IPS-20b (cell line): ENCODE results near the gene BICC1.

ENCODE experiments used
- H3K27ac ChIP-seq: one replicate; pipeline ENCODE4 v1.5.1; 2013; ENCODE audit warnings: low read length
- H3K27me3 ChIP-seq: 2 replicates; pipeline ENCODE4 v1.6.1; 2013; ENCODE audit warnings: mild to moderate bottlenecking, low read length, inconsistent platforms; ENCODE audit not compliant: insufficient read depth
- H3K36me3 ChIP-seq: 2 replicates; pipeline ENCODE4 v1.6.1; 2013; ENCODE audit warnings: low read depth, mild to moderate bottlenecking, inconsistent platforms, low read length, moderate library complexity; ENCODE audit not compliant: insufficient read depth
- H3K4me1 ChIP-seq: 2 replicates; pipeline ENCODE4 v1.6.1; 2013; ENCODE audit warnings: mild to moderate bottlenecking, control low read depth, inconsistent platforms, low read length, moderate library complexity; ENCODE audit not compliant: insufficient read depth
- H3K4me3 ChIP-seq: 2 replicates; pipeline ENCODE4 v1.5.1; 2013; ENCODE audit warnings: mild to moderate bottlenecking, low read length, inconsistent platforms
- H3K9ac ChIP-seq: 2 replicates; pipeline ENCODE4 v1.6.1; 2013; ENCODE audit warnings: low read depth, mild to moderate bottlenecking, inconsistent platforms, low read length, moderate library complexity
- H3K9me3 ChIP-seq: 2 replicates; pipeline ENCODE4 v1.6.1; 2013; ENCODE audit warnings: mild to moderate bottlenecking, low read depth, low read length, inconsistent platforms; ENCODE audit not compliant: insufficient read depth

Gene BICC1

DNA sequence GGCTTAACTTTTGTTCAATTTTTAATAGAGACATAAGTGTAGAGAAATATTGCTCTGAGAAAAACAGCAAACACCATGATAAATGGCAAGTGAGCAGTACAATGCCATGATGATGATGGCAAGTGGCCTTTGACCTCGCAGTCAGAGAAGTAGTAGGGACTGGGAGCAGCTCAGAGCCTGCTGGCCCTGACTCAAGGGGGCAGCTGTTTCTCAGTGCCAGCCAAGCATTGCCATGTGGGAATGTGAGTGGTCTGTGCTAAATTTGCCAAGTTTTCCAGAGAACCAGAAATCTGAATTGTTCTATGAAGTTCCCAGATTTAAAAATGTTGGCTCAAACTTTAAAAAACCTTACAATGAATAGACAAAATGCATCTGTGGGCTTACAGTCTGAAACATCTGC lies 187.9 kb downstream of the BICC1 start:
- Histone ChIP-seq H3K9me3 (no peaks in the 10 kb centered on the region), H3K9ac (no peak overlapping the region), H3K4me1 (peaks cover 10% of the 10 kb centered on the region; the same call in 1 of the 2 replicates), H3K4me3 (no peak overlapping the region), H3K27ac (no peak overlapping the region), H3K36me3 (no peaks in the 10 kb centered on the region), H3K27me3 (no peaks in the 10 kb centered on the region)

GRCh38 chr10:58701405-58702135 lies 188.9 kb downstream of the BICC1 start:
- H3K27me3 ChIP-seq, result no peaks in the 10 kb centered on the region
- no peak overlapping the region for H3K27ac ChIP-seq
- H3K4me1 ChIP-seq, result peaks cover 9% of the 10 kb centered on the region; the same call in 1 of the 2 replicates
- no peaks in the 10 kb centered on the region for H3K9me3 ChIP-seq
- H3K4me3 ChIP-seq, result no peak overlapping the region
- H3K36me3 ChIP-seq, result no peaks in the 10 kb centered on the region
- no peak overlapping the region for H3K9ac ChIP-seq

GRCh38 chr10:58704226-58704625 lies 191.6 kb downstream of the BICC1 start:
- Histone ChIP-seq H3K4me3 (no peak overlapping the region), H3K9ac (no peak overlapping the region), H3K36me3 (no peaks in the 10 kb centered on the region), H3K4me1 (peaks cover 4% of the 10 kb centered on the region; the same call in 1 of the 2 replicates), H3K9me3 (no peaks in the 10 kb centered on the region), H3K27ac (no peak overlapping the region), H3K27me3 (no peaks in the 10 kb centered on the region)

- H3K4me3 ChIP-seq, result no peak overlapping the region
- H3K36me3 ChIP-seq, result no peaks in the 10 kb centered on the region
- no peak overlapping the region for H3K27ac ChIP-seq
- H3K9me3 ChIP-seq, result no peaks in the 10 kb centered on the region
- no peak overlapping the region for H3K9ac ChIP-seq
- H3K4me1 ChIP-seq, result peaks cover 4% of the 10 kb centered on the region; the same call in 1 of the 2 replicates
- no peaks in the 10 kb centered on the region for H3K27me3 ChIP-seq
These were observed 192.0 kb downstream of the BICC1 start for GRCh38 chr10:58704671-58705141.

- Histone ChIP-seq H3K36me3 (no peaks in the 10 kb centered on the region), H3K9me3 (no peaks in the 10 kb centered on the region), H3K9ac (no peak overlapping the region), H3K4me1 (peaks cover 4% of the 10 kb centered on the region; the same call in 1 of the 2 replicates), H3K27me3 (no peaks in the 10 kb centered on the region), H3K4me3 (no peak overlapping the region), H3K27ac (no peak overlapping the region)
These were observed 194.2 kb downstream of the BICC1 start for GRCh38 chr10:58706836-58707235.

GRCh38 chr10:58712141-58712540 lies 199.5 kb downstream of the BICC1 start:
- Histone ChIP-seq H3K27ac (no peak overlapping the region), H3K9ac (no peak overlapping the region), H3K4me1 (no peaks in the 10 kb centered on the region)

DNA sequence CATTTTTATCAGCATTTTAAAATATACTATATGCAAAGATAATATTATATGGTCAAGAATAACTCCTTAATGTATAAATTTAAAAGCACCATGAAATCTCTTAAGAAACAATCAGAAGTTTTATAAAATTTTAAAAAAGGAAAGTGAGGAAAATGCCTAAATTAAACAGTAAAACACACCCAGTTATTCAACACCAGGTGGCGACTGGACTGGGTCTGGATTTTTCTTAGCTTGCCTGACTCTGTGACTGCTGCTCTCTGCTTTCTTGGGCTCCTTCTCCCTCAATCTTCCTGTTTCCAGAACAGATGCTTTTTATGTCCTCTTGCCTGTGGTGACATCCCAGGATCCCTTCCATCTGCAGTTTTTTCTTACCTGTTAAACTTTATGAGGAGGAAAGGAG lies 200.3 kb downstream of the BICC1 start:
- Histone ChIP-seq H3K27me3 (no peaks in the 10 kb centered on the region), H3K9me3 (no peaks in the 10 kb centered on the region), H3K27ac (no peak overlapping the region), H3K4me3 (no peak overlapping the region), H3K9ac (no peak overlapping the region), H3K36me3 (no peaks in the 10 kb centered on the region), H3K4me1 (no peaks in the 10 kb centered on the region)

More at GRCh38 chr10:58712141-58712540, 199.5 kb downstream of the BICC1 start:
- H3K4me3 ChIP-seq, result no peak overlapping the region
- no peaks in the 10 kb centered on the region for H3K36me3 ChIP-seq
- no peaks in the 10 kb centered on the region for H3K9me3 ChIP-seq
- H3K27me3 ChIP-seq, result no peaks in the 10 kb centered on the region

- no peaks in the 10 kb centered on the region for H3K27me3 ChIP-seq
- no peaks in the 10 kb centered on the region for H3K9me3 ChIP-seq
- H3K4me1 ChIP-seq, result no peaks in the 10 kb centered on the region
- no peak overlapping the region for H3K27ac ChIP-seq
- H3K4me3 ChIP-seq, result no peak overlapping the region
- H3K9ac ChIP-seq, result no peak overlapping the region
- no peaks in the 10 kb centered on the region for H3K36me3 ChIP-seq
These were observed 201.7 kb downstream of the BICC1 start for GRCh38 chr10:58714409-58714808.

- Histone ChIP-seq H3K27me3 (no peaks in the 10 kb centered on the region), H3K36me3 (no peaks in the 10 kb centered on the region), H3K9me3 (no peaks in the 10 kb centered on the region), H3K9ac (no peak overlapping the region), H3K27ac (no peak overlapping the region), H3K4me3 (no peak overlapping the region), H3K4me1 (no peaks in the 10 kb centered on the region)
These were observed 202.4 kb downstream of the BICC1 start for GRCh38 chr10:58715061-58715460.

- Histone ChIP-seq H3K4me3 (no peak overlapping the region), H3K9me3 (no peaks in the 10 kb centered on the region), H3K36me3 (no peaks in the 10 kb centered on the region), H3K27me3 (no peaks in the 10 kb centered on the region), H3K27ac (no peak overlapping the region), H3K9ac (no peak overlapping the region), H3K4me1 (no peaks in the 10 kb centered on the region)
These were observed 205.9 kb downstream of the BICC1 start for GRCh38 chr10:58718596-58718995.

DNA sequence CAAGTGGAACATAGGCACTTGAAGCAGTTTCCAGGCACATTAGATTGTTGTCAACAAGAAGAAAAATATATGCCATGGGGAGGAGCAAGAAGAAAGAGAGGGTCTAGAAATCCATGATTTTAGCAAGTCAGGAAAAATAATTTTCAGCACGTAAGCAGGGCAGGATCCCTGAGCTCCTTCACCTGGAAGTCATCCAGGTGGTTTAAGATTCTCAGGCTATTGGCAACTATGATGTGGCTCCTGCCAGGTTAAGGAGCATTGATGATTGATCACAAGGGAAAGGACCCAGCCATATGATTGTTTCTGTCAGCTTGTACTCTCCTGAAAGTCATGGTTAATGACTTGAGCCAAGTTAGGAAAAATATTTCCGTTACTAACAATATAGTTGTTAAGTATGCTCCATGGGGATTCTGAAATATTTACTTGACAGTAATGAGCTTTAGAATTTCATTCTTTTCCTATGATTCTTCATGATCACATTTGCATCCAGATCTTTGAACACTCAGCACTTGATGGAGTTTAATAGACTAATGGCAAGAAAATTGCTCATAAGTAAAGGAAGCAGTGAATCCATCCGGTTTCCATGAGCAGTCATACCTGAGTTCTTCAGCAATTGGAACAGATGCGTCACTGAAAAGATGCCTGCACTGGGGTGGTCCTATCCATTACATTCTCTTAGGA lies 209.1 kb downstream of the BICC1 start:
- Histone ChIP-seq H3K36me3 (no peaks in the 10 kb centered on the region), H3K27ac (no peak overlapping the region), H3K9ac (no peak overlapping the region), H3K9me3 (no peaks in the 10 kb centered on the region), H3K4me1 (no peaks in the 10 kb centered on the region), H3K27me3 (no peaks in the 10 kb centered on the region), H3K4me3 (no peak overlapping the region)

- H3K36me3 ChIP-seq, result no peaks in the 10 kb centered on the region
- H3K4me1 ChIP-seq, result no peaks in the 10 kb centered on the region
- no peak overlapping the region for H3K4me3 ChIP-seq
- H3K9ac ChIP-seq, result no peak overlapping the region
- no peak overlapping the region for H3K27ac ChIP-seq
- H3K9me3 ChIP-seq, result no peaks in the 10 kb centered on the region
- H3K27me3 ChIP-seq, result no peaks in the 10 kb centered on the region
These were observed 210.5 kb downstream of the BICC1 start for GRCh38 chr10:58723186-58723585.
